Measurements from ENCODE around the gene PRMT3. TPM values are rescaled to one million over a fixed set of nuclear protein-coding genes. Genes with fewer than 3 reads are reported as not detected.

PRMT3 gene
- total and polyA plus RNA-seq, 2 of the 4 experiments (the other 2 are of a cell fraction), result 8.8 to 11.3 TPM

DNA sequence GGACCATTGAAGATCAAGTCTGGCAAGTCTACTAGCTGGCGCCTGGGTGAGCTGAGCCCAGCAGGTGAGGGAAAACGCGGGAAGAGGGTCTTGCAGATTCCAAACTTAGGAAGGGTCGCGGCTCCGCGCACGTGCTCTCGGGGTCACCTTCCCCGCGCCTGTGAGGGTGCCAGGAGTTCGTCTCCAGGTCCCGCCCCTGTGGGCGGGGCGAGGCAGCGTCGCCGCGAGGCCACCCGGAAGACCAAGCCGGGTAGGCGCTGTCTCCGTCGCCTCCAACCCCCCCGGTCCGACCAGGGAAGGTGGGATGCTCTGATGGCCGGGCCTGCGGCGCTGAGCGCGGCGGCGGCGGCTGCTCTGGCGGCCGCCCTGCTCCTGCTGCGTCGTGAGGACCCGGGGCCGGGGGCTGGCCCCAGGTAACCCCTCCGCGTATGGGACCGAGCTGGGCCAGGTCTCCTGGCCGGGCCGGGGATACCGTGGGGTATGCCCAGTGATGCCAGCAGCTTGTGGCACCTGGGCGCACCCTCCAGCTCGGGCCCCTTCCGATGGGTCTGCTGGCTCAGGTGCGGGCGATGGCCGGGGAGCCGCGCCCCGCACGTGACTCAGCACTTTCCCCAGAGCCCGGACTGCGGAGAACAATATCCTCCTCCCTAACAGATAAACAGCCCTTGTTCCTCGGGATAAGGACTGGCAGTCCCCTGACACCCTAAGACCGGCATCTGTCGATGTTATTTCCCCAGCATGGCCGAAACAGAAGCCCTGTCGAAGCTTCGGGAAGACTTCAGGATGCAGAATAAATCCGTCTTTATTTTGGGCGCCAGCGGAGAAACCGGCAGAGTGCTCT, 23.8 kb upstream of the PRMT3 start, which contains the start of gene HTATIP2:
Gene HTATIP2, plus strand, starts transcription at position 215 of the 841 bp plus-strand sequence. Its CDS starts 524 bp downstream, at position 739.
- intact Hi-C loops (cut with micrococcal nuclease), result no loop called here
- CTCF ChIA-PET, result interaction anchor here (1.0 to 3.1 kb wide), 4 partner anchors 8 to 236 kb away, joined by 3 to 10 read pairs (median 4); no protein-coding TSS in a partner anchor
- Histone ChIP-seq H4K91ac (ENCODE audit: insufficient read depth, low read depth, low read length) (peak within 1 kb of the TSS; percentile 77), H3K36me3 (ENCODE audit: control insufficient read depth, insufficient read depth, low read length) (no peaks in the 10 kb centered on the region), H2AK9ac (replicated peaks; ENCODE audit: low read depth, low read length, poor library complexity) (peak within 1 kb of the TSS; percentile 91), H4K20me1 (ENCODE audit: insufficient read depth, low read length) (no peaks in the 10 kb centered on the region), H4K8ac (ENCODE audit: low read depth in 2 of 2, low read length in 2 of 2) (peak within 1 kb of the TSS; percentile 87 to 94), H3K14ac (replicated peaks; ENCODE audit: low read depth, low read length) (peak within 1 kb of the TSS; percentile 70), H3K23ac (ENCODE audit: low read depth, low read length) (peak within 1 kb of the TSS; percentile 60), H3K9me1 (ENCODE audit: insufficient read depth, low read length) (peaks cover 4% of the 10 kb centered on the region), H3K9ac (ENCODE audit: low read depth, low read length) (peak within 1 kb of the TSS; percentile 54), H2BK5ac (ENCODE audit: low read depth, low read length, poor library complexity, severe bottlenecking) (peak within 1 kb of the TSS; percentile 68), H3K27me3 (ENCODE audit: control insufficient read depth, insufficient read depth, low read length) (no peaks in the 10 kb centered on the region), H2BK120ac (ENCODE audit: low read depth, low read length) (peak within 1 kb of the TSS; percentile 85), H2BK20ac (ENCODE audit: low read depth, low read length) (peak within 1 kb of the TSS; percentile 35), H3K4me2 (ENCODE audit: low read depth, low read length) (peak within 1 kb of the TSS; percentile 78), H3K18ac (ENCODE audit: low read depth, low read length) (peak within 1 kb of the TSS; percentile 72), H2AK5ac (ENCODE audit: low read depth, low read length) (peak within 1 kb of the TSS; percentile 56), H3K4ac (ENCODE audit: low read depth, low read length) (peak within 1 kb of the TSS; percentile 91), H3K79me1 (ENCODE audit: low read depth in 1 of 2, low read length in 2 of 2) (peaks cover 16 to 24% of the 10 kb centered on the region in 2 experiments; a peak in 3 of 4 replicates), H4K5ac (ENCODE audit: low read depth, low read length) (peak within 1 kb of the TSS; percentile 81), H3K9me3 (ENCODE audit: control insufficient read depth, insufficient read depth, low read length) (no peaks in the 10 kb centered on the region), H2AFZ (replicated peaks; ENCODE audit: low read length, poor library complexity) (peak within 1 kb of the TSS; percentile 95), H3K56ac (ENCODE audit: extremely low read depth, insufficient read depth, low read length) (peak within 1 kb of the TSS; percentile 24; the same call in 1 of the 2 replicates), H3K4me3 (ENCODE audit: insufficient read depth, low read depth, low read length) (peak within 1 kb of the TSS; percentile 59), H3K27ac (ENCODE audit: insufficient read depth, low read length) (peak within 1 kb of the TSS; percentile 51), H2BK15ac (ENCODE audit: low read depth, low read length) (peak within 1 kb of the TSS; percentile 69), H3K4me1 (ENCODE audit: control insufficient read depth, insufficient read depth, low read length) (peaks cover 15% of the 10 kb centered on the region)
- 7% methylated on average over 39 of the region's 68 CpGs; no CpG with 5 or more reads in 1 of the 2 experiments for WGBS, 2 experiments (ENCODE audit: extremely low coverage in 2 of 2, insufficient read length in 1 of 2)
- BruUV-seq (replicated peaks), result TSS peak; percentile 60
- in situ Hi-C loops (cut with MboI; ENCODE audit: low sequenced_read_pairs), result loop anchor here (25.0 kb wide), 1 partner anchor 426 kb away; no protein-coding TSS in a partner anchor
- dilution Hi-C loops (cut with HindIII; ENCODE audit: low sequenced_read_pairs, unreplicated experiment), result no loop called here
- peak; percentile 72 for ATAC-seq (ENCODE audit: low read depth)
- POLR2A ChIA-PET (ENCODE audit: unreplicated experiment), result no interaction called here
- DNase-seq, result peak; percentile 33
- no peak for TF ChIP-seq FOS (IDR thresholded peaks at IDR 0.05; ENCODE audit: low read depth, low read length)
- TF ChIP-seq, protein P1, sequence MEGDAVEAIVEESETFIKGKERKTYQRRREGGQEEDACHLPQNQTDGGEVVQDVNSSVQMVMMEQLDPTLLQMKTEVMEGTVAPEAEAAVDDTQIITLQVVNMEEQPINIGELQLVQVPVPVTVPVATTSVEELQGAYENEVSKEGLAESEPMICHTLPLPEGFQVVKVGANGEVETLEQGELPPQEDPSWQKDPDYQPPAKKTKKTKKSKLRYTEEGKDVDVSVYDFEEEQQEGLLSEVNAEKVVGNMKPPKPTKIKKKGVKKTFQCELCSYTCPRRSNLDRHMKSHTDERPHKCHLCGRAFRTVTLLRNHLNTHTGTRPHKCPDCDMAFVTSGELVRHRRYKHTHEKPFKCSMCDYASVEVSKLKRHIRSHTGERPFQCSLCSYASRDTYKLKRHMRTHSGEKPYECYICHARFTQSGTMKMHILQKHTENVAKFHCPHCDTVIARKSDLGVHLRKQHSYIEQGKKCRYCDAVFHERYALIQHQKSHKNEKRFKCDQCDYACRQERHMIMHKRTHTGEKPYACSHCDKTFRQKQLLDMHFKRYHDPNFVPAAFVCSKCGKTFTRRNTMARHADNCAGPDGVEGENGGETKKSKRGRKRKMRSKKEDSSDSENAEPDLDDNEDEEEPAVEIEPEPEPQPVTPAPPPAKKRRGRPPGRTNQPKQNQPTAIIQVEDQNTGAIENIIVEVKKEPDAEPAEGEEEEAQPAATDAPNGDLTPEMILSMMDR (conservative IDR thresholded peaks at IDR 0.05; ENCODE audit: low read depth, low read length), result no peak
- TF ChIP-seq CEBPB (IDR thresholded peaks at IDR 0.05; ENCODE audit: low read depth, low read length), result no peak
- no peak for TF ChIP-seq MXI1 (IDR thresholded peaks at IDR 0.05; ENCODE audit: borderline replicate concordance, low read depth, low read length)
- TF ChIP-seq, protein P2, sequence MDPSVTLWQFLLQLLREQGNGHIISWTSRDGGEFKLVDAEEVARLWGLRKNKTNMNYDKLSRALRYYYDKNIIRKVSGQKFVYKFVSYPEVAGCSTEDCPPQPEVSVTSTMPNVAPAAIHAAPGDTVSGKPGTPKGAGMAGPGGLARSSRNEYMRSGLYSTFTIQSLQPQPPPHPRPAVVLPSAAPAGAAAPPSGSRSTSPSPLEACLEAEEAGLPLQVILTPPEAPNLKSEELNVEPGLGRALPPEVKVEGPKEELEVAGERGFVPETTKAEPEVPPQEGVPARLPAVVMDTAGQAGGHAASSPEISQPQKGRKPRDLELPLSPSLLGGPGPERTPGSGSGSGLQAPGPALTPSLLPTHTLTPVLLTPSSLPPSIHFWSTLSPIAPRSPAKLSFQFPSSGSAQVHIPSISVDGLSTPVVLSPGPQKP (IDR thresholded peaks at IDR 0.05; ENCODE audit: borderline replicate concordance, low read depth, low read length), result no peak
- peak; percentile 97 for TF ChIP-seq NFE2L2 (IDR thresholded peaks at IDR 0.05; ENCODE audit: low read depth, low read length)
- no peak for TF ChIP-seq RFX5 (IDR thresholded peaks at IDR 0.05; ENCODE audit: low read depth, low read length)
- peak; percentile 68 for TF ChIP-seq MAFK (IDR thresholded peaks at IDR 0.05; ENCODE audit: low read depth, low read length)
- TF ChIP-seq RCOR1 (IDR thresholded peaks at IDR 0.05; ENCODE audit: insufficient replicate concordance, low read length), result no peak
- TF ChIP-seq MAZ (IDR thresholded peaks at IDR 0.05; ENCODE audit: borderline replicate concordance, low read depth, low read length), result no peak
- TF ChIP-seq, protein P3, sequence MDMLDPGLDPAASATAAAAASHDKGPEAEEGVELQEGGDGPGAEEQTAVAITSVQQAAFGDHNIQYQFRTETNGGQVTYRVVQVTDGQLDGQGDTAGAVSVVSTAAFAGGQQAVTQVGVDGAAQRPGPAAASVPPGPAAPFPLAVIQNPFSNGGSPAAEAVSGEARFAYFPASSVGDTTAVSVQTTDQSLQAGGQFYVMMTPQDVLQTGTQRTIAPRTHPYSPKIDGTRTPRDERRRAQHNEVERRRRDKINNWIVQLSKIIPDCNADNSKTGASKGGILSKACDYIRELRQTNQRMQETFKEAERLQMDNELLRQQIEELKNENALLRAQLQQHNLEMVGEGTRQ (IDR thresholded peaks at IDR 0.05; ENCODE audit: low read depth, low read length), result peak; percentile 82
- TF ChIP-seq BHLHE40 (IDR thresholded peaks at IDR 0.05; ENCODE audit: low read depth, low read length), result peak; percentile 71
- TF ChIP-seq SMC3 (IDR thresholded peaks at IDR 0.05; ENCODE audit: low read depth, low read length), result no peak
